ENCODE measurements around the gene PARD6G.

PARD6G gene

GRCh38 chr18:80173060-80173459, 74.3 kb downstream of the PARD6G start:
- no peaks in the 10 kb centered on the region for H3K36me3 ChIP-seq
- H3K27me3 ChIP-seq = peaks cover 46% of the 10 kb centered on the region
- no peak for TF ChIP-seq CTCF (IDR thresholded peaks at IDR 0.05)
- no peaks in the 10 kb centered on the region for H3K4me1 ChIP-seq (ENCODE audit: control insufficient read depth in 1 of 2, insufficient read depth in 1 of 2, low read depth in 1 of 2, low read length in 1 of 2)
- H3K27ac ChIP-seq = no peak overlapping the region
- H3K9me3 ChIP-seq = no peaks in the 10 kb centered on the region
- H3K4me3 ChIP-seq (ENCODE audit: low read depth in 1 of 2, low read length in 1 of 2) = no peak overlapping the region

GRCh38 chr18:80172056-80172455, 75.3 kb downstream of the PARD6G start:
- TF ChIP-seq CTCF (IDR thresholded peaks at IDR 0.05) = no peak
- peaks cover 56% of the 10 kb centered on the region for H3K27me3 ChIP-seq
- no peaks in the 10 kb centered on the region for H3K9me3 ChIP-seq
- no peak overlapping the region for H3K4me3 ChIP-seq (ENCODE audit: low read depth in 1 of 2, low read length in 1 of 2)
- H3K36me3 ChIP-seq = no peaks in the 10 kb centered on the region
- no peak overlapping the region for H3K27ac ChIP-seq
- H3K4me1 ChIP-seq (ENCODE audit: control insufficient read depth in 1 of 2, insufficient read depth in 1 of 2, low read depth in 1 of 2, low read length in 1 of 2) = no peaks in the 10 kb centered on the region

GRCh38 chr18:80171054-80171872, 76.1 kb downstream of the PARD6G start:
- Histone ChIP-seq H3K4me1 (ENCODE audit: control insufficient read depth in 1 of 2, insufficient read depth in 1 of 2, low read depth in 1 of 2, low read length in 1 of 2) (no peaks in the 10 kb centered on the region), H3K27me3 (peaks cover 55% of the 10 kb centered on the region), H3K27ac (no peak overlapping the region), H3K9me3 (no peaks in the 10 kb centered on the region), H3K4me3 (ENCODE audit: low read depth in 1 of 2, low read length in 1 of 2) (no peak overlapping the region), H3K36me3 (no peaks in the 10 kb centered on the region)
- peak; percentile 44 for TF ChIP-seq CTCF (IDR thresholded peaks at IDR 0.05)

GRCh38 chr18:80170395-80171053, 76.8 kb downstream of the PARD6G start:
- Histone ChIP-seq H3K4me3 (ENCODE audit: low read depth in 1 of 2, low read length in 1 of 2) (no peak overlapping the region), H3K27me3 (peaks cover 48% of the 10 kb centered on the region), H3K9me3 (no peaks in the 10 kb centered on the region), H3K4me1 (ENCODE audit: control insufficient read depth in 1 of 2, insufficient read depth in 1 of 2, low read depth in 1 of 2, low read length in 1 of 2) (no peaks in the 10 kb centered on the region), H3K27ac (no peak overlapping the region), H3K36me3 (no peaks in the 10 kb centered on the region)
- no peak for TF ChIP-seq CTCF (IDR thresholded peaks at IDR 0.05)

- no peaks in the 10 kb centered on the region for H3K9me3 ChIP-seq
- H3K4me3 ChIP-seq (ENCODE audit: low read depth in 1 of 2, low read length in 1 of 2) = no peak overlapping the region
- no peaks in the 10 kb centered on the region for H3K4me1 ChIP-seq (ENCODE audit: control insufficient read depth in 1 of 2, insufficient read depth in 1 of 2, low read depth in 1 of 2, low read length in 1 of 2)
- H3K27me3 ChIP-seq = peaks cover 41% of the 10 kb centered on the region
- no peak overlapping the region for H3K27ac ChIP-seq
- no peak for TF ChIP-seq CTCF (IDR thresholded peaks at IDR 0.05)
- H3K36me3 ChIP-seq = no peaks in the 10 kb centered on the region
Measured at GRCh38 chr18:80169607-80170006, 77.7 kb downstream of the PARD6G start.

Measured in neutrophil (primary cell).